Kidney (tissue), 14 donors: Measurements from ENCODE around the gene C16orf86. TPM values are rescaled to one million over a fixed set of nuclear protein-coding genes. Genes with fewer than 3 reads are reported as not detected.

Source experiments
- DNase-seq, 5 donors: peaks; one replicate each; pipeline ENCODE4 v3.0.0-alpha.2; 2013 to 2020
- FAIRE-seq: peaks from 2 replicates; lab custom pipeline; 2012; peaks lifted over from hg19 to GRCh38; lab: Jason Lieb, UNC
- H3K27ac ChIP-seq, 2 donors: one replicate each; pipeline ENCODE4 v1.7.0; 2013; ENCODE audit warnings: low read depth in 2 of 2, low read length in 2 of 2, inconsistent platforms in 1 of 2
- H3K27me3 ChIP-seq: one replicate; pipeline ENCODE4 v1.7.1; 2013; ENCODE audit warnings: low read length, inconsistent platforms; ENCODE audit not compliant: control insufficient read depth, insufficient read depth
- H3K36me3 ChIP-seq, 3 donors: one replicate each; pipeline versions ENCODE4 v1.7.0 to v1.7.1; 2013; ENCODE audit warnings: low read length in 3 of 3, control low read depth in 1 of 3, inconsistent platforms in 1 of 3; ENCODE audit not compliant: insufficient read depth in 3 of 3, control insufficient read depth in 2 of 3
- H3K4me1 ChIP-seq, 3 donors: one replicate each; pipeline versions ENCODE4 v1.7.0 to v1.7.1; 2013; ENCODE audit warnings: low read length in 3 of 3, inconsistent platforms in 1 of 3, low read depth in 1 of 3; ENCODE audit not compliant: control insufficient read depth in 2 of 3, insufficient read depth in 2 of 3
- H3K4me3 ChIP-seq, 3 donors: one replicate each; pipeline versions ENCODE4 v1.7.0 to v1.8.1; 2013; ENCODE audit warnings: low read length in 3 of 3, control low read depth in 1 of 3, inconsistent platforms in 1 of 3
- H3K9ac ChIP-seq, 3 donors: one replicate each; pipeline versions ENCODE4 v1.7.0 to v1.7.1; 2013; ENCODE audit warnings: low read length in 3 of 3, control low read depth in 1 of 3, inconsistent platforms in 1 of 3
- H3K9me3 ChIP-seq, 3 donors: one replicate each; pipeline versions ENCODE4 v1.7.0 to v1.7.1; 2013; ENCODE audit warnings: low read length in 3 of 3, control low read depth in 1 of 3, inconsistent platforms in 1 of 3; ENCODE audit not compliant: control insufficient read depth in 2 of 3, insufficient read depth in 1 of 3
- intact Hi-C: fragments of 100-400 bp; cut with DNase I; formaldehyde crosslinking; loops from one replicate; pipeline ENCODE4 v1.11.1; 2022
- polyA plus RNA-seq: library from polyadenylated mRNA; stranded (reverse); fragments of 350-450 nt; fragmentation: Illumina TruSeq; extraction: RNeasy Lipid Tissue Mini Kit (QIAGEN cat#74804); gene quantifications from one replicate; pipeline ENCODE4 v1.2.3, GENCODE V29; 2014; ENCODE audit warnings: low read depth, low replicate concordance; ENCODE audit not compliant: insufficient read depth
- total RNA-seq: library from RNA; stranded (reverse); fragmentation: NEBNext Ultra II Directional; extraction: Animal tissue kit (Norgen Biotek cat#: 25700); gene quantifications from one replicate; pipeline ENCODE4 v1.2.1, GENCODE V29; 2021
- TF ChIP-seq, protein P1 (sequence below): IDR thresholded peaks from 3 replicates; pipeline ENCODE4 v1.5.1; 2012; ENCODE audit warnings: mild to moderate bottlenecking, moderate library complexity, borderline replicate concordance; ENCODE audit not compliant: insufficient read depth; ENCODE audit errors: extremely low read depth
- donor health status: control.
- donor health status: control.
- donor health status: control.
- donor health status: control.
- donor health status: control.
- donor health status: DM: yes; HTN: yes; CAD: no.
- donor health status: Normal renal cell carcinoma (clear cell type).

C16orf86 gene
- total and polyA plus RNA-seq, 2 donors from 2014 or later = 6.6 to 11.2 TPM

DNA sequence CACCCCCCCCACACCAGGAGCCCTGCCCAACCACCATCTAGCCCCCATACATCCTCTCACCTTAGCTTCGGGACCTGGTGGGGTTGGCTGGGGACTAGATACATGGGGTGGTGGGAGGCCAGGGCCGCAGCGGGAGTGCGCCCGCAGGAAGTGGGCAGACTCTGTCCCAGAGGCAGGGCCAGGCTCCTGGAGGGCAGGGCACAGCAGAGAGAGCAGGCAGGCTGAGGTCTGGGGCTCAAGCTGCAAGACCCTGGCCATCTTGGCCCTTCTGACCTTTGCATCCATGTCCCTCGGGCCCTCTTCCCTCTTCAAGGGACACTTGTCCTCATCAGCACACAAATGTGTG lies 2.8 kb upstream of the C16orf86 start:
- intact Hi-C loops = no loop called here
- FAIRE-seq (no peak), DNase-seq (peak in 1 of 5 donors; percentile 68)
- TF ChIP-seq, protein P1, sequence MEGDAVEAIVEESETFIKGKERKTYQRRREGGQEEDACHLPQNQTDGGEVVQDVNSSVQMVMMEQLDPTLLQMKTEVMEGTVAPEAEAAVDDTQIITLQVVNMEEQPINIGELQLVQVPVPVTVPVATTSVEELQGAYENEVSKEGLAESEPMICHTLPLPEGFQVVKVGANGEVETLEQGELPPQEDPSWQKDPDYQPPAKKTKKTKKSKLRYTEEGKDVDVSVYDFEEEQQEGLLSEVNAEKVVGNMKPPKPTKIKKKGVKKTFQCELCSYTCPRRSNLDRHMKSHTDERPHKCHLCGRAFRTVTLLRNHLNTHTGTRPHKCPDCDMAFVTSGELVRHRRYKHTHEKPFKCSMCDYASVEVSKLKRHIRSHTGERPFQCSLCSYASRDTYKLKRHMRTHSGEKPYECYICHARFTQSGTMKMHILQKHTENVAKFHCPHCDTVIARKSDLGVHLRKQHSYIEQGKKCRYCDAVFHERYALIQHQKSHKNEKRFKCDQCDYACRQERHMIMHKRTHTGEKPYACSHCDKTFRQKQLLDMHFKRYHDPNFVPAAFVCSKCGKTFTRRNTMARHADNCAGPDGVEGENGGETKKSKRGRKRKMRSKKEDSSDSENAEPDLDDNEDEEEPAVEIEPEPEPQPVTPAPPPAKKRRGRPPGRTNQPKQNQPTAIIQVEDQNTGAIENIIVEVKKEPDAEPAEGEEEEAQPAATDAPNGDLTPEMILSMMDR = no peak
- Histone ChIP-seq H3K9me3 (no peaks in the 10 kb centered on the region), H3K4me3 (no peak overlapping the region), H3K9ac (no peak overlapping the region), H3K27me3 (no peaks in the 10 kb centered on the region), H3K27ac (no peak overlapping the region), H3K36me3 (peaks cover 0 to 3% (median 0%) of the 10 kb centered on the region in 3 donors), H3K4me1 (peaks cover 0 to 40% (median 14%) of the 10 kb centered on the region in 3 donors)

DNA sequence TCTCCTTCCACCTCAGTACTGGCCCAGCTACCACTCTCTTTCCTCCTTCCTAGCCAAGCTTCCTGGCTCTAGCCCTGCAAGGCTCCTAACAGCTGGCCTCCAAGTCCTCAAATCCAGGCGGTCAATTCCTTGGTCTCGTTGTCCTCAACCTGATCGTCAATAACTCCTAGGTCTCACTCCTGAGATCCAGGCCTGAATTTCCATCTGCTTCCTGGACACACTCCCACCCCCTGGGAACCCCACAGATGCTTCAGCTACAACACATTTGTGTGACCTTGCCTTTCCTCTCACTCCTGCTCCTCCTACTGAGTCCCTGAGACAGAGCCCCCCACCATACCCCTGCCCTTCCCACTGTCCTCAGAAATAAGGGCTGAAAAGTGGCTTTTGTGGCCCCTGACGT lies 2.4 kb upstream of the C16orf86 start:
- TF ChIP-seq, protein P1 = no peak
- Histone ChIP-seq H3K9ac (no peak overlapping the region), H3K4me1 (peaks cover 0 to 35% (median 13%) of the 10 kb centered on the region in 3 donors), H3K27me3 (no peaks in the 10 kb centered on the region), H3K4me3 (no peak overlapping the region), H3K9me3 (no peaks in the 10 kb centered on the region), H3K27ac (no peak overlapping the region), H3K36me3 (peaks cover 0 to 3% (median 0%) of the 10 kb centered on the region in 3 donors)
- intact Hi-C loops = no loop called here
- DNase-seq (no peak), FAIRE-seq (no peak)

DNA sequence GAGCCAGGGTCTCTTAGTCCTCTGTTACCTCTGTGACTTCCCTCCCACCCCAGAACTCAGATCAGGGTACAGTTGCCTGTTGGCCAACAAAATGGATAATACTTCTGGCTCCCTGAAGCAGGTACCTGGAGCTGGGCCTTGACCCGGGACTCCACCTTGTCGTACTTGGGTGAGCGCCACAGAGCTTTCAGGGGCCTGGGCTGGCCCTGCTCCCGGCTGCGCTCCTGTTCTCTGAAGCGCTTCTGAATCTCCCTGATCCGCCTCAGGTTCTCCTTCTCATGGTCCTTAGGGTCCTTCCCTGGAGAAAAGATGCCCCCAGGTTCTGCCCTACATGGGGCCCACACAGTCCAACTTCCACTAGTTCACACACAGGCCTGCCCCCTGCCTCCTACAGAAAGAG lies 1.7 kb upstream of the C16orf86 start:
- intact Hi-C loops = no loop called here

More for the DNA sequence above, 1.7 kb upstream of the C16orf86 start:
- H3K9me3 ChIP-seq = no peaks in the 10 kb centered on the region
- no peak for DNase-seq
- no peak overlapping the region for H3K27ac ChIP-seq
- H3K27me3 ChIP-seq = no peaks in the 10 kb centered on the region
- H3K4me1 ChIP-seq = peaks cover 0 to 31% (median 11%) of the 10 kb centered on the region in 3 donors
- H3K9ac ChIP-seq = no peak overlapping the region
- no peak for FAIRE-seq
- H3K36me3 ChIP-seq = peaks cover 0 to 3% (median 0%) of the 10 kb centered on the region in 3 donors
- TF ChIP-seq, protein P1 = no peak
- no peak overlapping the region for H3K4me3 ChIP-seq
